HEK293T (cell line): ENCODE data around the gene B4GAT1.
A peak's percentile ranks its signal among the peaks of the same experiment; 100 is the strongest.
"Not testable (repeated sequence)": the region's sequence is repeated elsewhere in the genome, so short reads cannot be mapped to it uniquely, and the experiment has no call there.

Experiments used
- CTCF ChIA-PET: fragments of 350-600 bp; formaldehyde crosslinking; extraction: SDS; loops from one replicate; lab custom pipeline; 2021; ENCODE audit warnings: antibody characterized with exemption, inconsistent platforms; lab: Yijun Ruan, JAX
- POLR2A ChIA-PET: fragments of 350-600 bp; formaldehyde crosslinking; extraction: SDS; loops from one replicate; lab custom pipeline; 2020; ENCODE audit warnings: antibody characterized with exemption, inconsistent platforms; lab: Yijun Ruan, JAX
- DNase-seq: peaks from one replicate; pipeline ENCODE4 v3.0.0; 2012; ENCODE audit warnings: mixed read lengths; ENCODE audit errors: extremely low spot score
- ARNT ChIP-seq: fragments of 450-650 bp; IDR thresholded peaks from 2 replicates; pipeline ENCODE4 v1.6.1; 2017; ENCODE audit warnings: mild to moderate bottlenecking
- BHLHE40 ChIP-seq: fragments of 450-650 bp; IDR thresholded peaks from 2 replicates; pipeline ENCODE4 v1.6.1; 2016; ENCODE audit warnings: mild to moderate bottlenecking, moderate library complexity, borderline replicate concordance
- CTBP1 ChIP-seq: fragments of 450-650 bp; IDR thresholded peaks from 2 replicates; pipeline ENCODE4 v1.6.1; 2016; ENCODE audit warnings: borderline replicate concordance
- ELF4 ChIP-seq: fragments of 450-650 bp; IDR thresholded peaks from 2 replicates; pipeline ENCODE4 v1.6.1; 2017; ENCODE audit warnings: antibody characterized with exemption
- FOXA1 ChIP-seq: fragments of 450-650 bp; IDR thresholded peaks from 2 replicates; pipeline ENCODE4 v1.6.1; 2016; ENCODE audit warnings: mild to moderate bottlenecking
- FOXK2 ChIP-seq: fragments of 450-650 bp; IDR thresholded peaks from 2 replicates; pipeline ENCODE4 v1.6.1; 2016; ENCODE audit warnings: mild to moderate bottlenecking
- FOXM1 ChIP-seq: fragments of 450-650 bp; IDR thresholded peaks from 2 replicates; pipeline ENCODE4 v1.6.1; 2017; ENCODE audit warnings: mild to moderate bottlenecking, borderline replicate concordance
- HDGF ChIP-seq: fragments of 450-650 bp; IDR thresholded peaks from 2 replicates; pipeline ENCODE4 v1.6.1; 2017; ENCODE audit warnings: antibody characterized with exemption, borderline replicate concordance
- L3MBTL2 ChIP-seq: fragments of 450-650 bp; conservative IDR thresholded peaks from 2 replicates; pipeline ENCODE4 v1.6.1; 2016; ENCODE audit warnings: mild to moderate bottlenecking
- NFRKB ChIP-seq: fragments of 450-650 bp; IDR thresholded peaks from 2 replicates; pipeline ENCODE4 v1.6.1; 2016; ENCODE audit warnings: mild to moderate bottlenecking, moderate library complexity
- SP1 ChIP-seq: fragments of 450-650 bp; IDR thresholded peaks from 2 replicates; pipeline ENCODE4 v1.6.1; 2017
- SUZ12 ChIP-seq: fragments of 450-650 bp; IDR thresholded peaks from 2 replicates; pipeline ENCODE4 v1.6.1; 2016; ENCODE audit warnings: mild to moderate bottlenecking
- TARDBP ChIP-seq: fragments of 450-650 bp; IDR thresholded peaks from 2 replicates; pipeline ENCODE4 v1.6.1; 2016
- ZNF384 ChIP-seq: fragments of 450-650 bp; IDR thresholded peaks from 2 replicates; pipeline ENCODE4 v1.6.1; 2016
- TF ChIP-seq, protein P1 (sequence below): fragments of 450-650 bp; IDR thresholded peaks from 2 replicates; pipeline ENCODE4 v1.6.1; 2016

Gene B4GAT1

DNA sequence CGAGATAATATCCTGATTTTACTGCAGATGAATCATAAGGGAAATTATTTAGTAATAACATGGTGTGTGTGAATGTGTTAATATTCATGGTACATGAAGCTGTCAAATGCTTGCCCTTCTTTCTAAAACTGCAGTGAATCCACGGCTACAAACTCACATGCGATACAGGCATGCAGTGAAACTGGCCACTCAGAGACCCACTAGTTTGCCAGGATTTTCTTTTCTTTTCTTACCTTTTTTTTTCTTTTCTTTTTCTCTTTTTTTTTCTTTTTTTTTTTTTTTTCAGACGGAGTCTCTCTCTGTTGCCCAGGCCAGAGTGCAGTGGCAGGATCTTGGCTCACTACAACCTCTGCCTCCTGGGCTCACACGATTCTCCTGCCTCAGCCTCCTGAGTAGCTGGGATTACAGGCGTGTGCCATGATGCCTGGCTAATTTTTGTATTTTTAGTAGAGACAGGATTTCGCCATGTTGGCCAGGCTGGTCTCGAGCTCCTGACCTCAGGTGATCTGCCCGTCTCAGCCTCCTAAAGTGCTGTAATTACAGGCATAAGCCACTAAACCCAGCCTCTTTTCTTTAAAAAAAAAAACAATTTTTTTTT, 26.4 kb upstream of the B4GAT1 start:
- not testable (repeated sequence) for DNase-seq
- peak; percentile 63 for TF ChIP-seq ZNF384
- ChIA-PET CTCF (interaction anchor here (1.0 to 1.3 kb wide), 4 partner anchors 11 to 16 kb away, joined by 3 to 8 read pairs (median 4); no protein-coding TSS in a partner anchor), POLR2A (interaction anchor here (1.0 kb wide), 2 partner anchors 13 to 85 kb away, joined by 3 read pairs; partner anchors contain the start of gene YIF1A)

DNA sequence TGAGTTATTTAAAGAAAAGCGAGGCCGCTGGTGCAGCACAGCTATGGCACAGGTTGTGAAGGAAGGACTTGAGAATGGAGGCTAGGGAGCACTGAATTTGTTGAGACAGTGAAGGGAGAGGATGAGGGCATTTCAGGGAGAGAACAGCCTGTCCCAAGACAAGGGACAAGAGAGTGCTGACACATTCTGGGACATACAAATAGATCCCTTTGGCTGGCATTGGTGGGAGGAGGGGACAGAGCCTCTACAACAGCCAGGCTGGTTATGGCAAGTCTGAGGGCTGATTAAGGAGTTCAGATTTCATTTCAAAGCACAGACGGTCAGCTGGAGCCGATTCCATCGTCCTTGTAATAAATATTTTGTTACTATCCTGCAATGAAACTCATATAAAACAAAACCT, 25.8 kb upstream of the B4GAT1 start:
- ChIA-PET CTCF (interaction anchor here (1.2 to 1.3 kb wide), 2 partner anchors 13 to 16 kb away, joined by 4 to 8 read pairs; no protein-coding TSS in a partner anchor), POLR2A (interaction anchor here (1.0 kb wide), 2 partner anchors 13 to 84 kb away, joined by 3 read pairs; partner anchors contain the start of gene YIF1A)
- TF ChIP-seq, protein P1, sequence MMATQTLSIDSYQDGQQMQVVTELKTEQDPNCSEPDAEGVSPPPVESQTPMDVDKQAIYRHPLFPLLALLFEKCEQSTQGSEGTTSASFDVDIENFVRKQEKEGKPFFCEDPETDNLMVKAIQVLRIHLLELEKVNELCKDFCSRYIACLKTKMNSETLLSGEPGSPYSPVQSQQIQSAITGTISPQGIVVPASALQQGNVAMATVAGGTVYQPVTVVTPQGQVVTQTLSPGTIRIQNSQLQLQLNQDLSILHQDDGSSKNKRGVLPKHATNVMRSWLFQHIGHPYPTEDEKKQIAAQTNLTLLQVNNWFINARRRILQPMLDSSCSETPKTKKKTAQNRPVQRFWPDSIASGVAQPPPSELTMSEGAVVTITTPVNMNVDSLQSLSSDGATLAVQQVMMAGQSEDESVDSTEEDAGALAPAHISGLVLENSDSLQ = no peak
- TF ChIP-seq NFRKB (no peak), ARNT (no peak), HDGF (no peak), ZNF384 (no peak), CTBP1 (no peak), FOXK2 (no peak), FOXA1 (no peak), SP1 (no peak), TARDBP (no peak), BHLHE40 (no peak), FOXM1 (no peak)

DNA sequence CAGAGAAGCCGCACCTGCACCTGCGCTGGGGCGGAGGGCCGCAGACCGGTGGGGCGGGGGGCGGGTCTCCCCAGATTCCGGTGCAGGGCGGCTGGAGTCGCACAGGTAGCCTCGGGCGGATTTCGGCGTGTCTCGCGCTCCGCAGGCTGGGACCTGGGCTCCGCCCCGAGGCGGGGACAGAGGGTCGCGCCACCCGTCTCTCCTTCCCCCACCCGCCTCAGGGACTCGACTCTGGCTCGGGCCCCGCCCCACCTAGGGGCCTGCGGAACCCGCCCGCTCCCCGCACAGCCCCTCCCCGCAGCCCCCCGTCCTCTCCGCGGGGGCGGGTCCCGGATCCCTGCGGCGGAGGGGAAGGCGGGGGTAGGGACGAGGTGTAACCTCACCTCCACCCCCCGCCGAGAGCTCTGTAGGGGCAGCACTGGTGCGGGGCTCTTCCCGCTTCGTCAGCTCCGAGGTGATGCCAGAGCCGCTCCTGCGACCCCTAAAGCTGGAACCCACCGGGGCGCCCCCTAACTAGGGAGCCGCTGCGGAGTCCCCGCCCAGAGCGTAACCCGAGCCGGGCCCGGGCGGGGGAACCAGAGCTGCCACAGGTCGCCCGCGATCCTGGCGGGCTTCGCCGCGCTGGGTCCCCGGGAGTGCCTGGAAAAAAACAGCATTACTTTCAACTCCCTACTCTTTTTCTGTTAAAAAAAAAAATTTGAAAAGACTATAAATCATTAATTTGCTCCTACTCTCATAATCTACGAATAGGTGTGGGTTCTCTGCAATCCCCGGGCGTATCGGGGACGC, 24.4 kb upstream of the B4GAT1 start, which contains the start of gene SLC29A2:
Gene SLC29A2 (minus strand): TSS at position 134 of the 789 bp plus-strand sequence. CDS start 169 bp downstream, outside the sequence.
- POLR2A ChIA-PET = interaction anchor here (0.9 to 3.2 kb wide), 7 partner anchors 8 to 60 kb away, joined by 3 to 19 read pairs (median 5); partner anchors contain the start of genes B4GAT1 and BRMS1
- CTCF ChIA-PET = interaction anchor here (0.6 to 1.1 kb wide), 5 partner anchors 14 to 89 kb away, joined by 3 to 5 read pairs (median 4); partner anchors contain the start of gene MRPL11
- TF ChIP-seq FOXA1 (no peak), ELF4 (no peak), SP1 (no peak), ZNF384 (no peak)
- TF ChIP-seq, protein P1 = peak; percentile 33; the same call in 1 of the 2 replicates
- DNase-seq = peak; percentile 85

More for the DNA sequence above, 25.8 kb upstream of the B4GAT1 start:
- peak; percentile 4 for DNase-seq

DNA sequence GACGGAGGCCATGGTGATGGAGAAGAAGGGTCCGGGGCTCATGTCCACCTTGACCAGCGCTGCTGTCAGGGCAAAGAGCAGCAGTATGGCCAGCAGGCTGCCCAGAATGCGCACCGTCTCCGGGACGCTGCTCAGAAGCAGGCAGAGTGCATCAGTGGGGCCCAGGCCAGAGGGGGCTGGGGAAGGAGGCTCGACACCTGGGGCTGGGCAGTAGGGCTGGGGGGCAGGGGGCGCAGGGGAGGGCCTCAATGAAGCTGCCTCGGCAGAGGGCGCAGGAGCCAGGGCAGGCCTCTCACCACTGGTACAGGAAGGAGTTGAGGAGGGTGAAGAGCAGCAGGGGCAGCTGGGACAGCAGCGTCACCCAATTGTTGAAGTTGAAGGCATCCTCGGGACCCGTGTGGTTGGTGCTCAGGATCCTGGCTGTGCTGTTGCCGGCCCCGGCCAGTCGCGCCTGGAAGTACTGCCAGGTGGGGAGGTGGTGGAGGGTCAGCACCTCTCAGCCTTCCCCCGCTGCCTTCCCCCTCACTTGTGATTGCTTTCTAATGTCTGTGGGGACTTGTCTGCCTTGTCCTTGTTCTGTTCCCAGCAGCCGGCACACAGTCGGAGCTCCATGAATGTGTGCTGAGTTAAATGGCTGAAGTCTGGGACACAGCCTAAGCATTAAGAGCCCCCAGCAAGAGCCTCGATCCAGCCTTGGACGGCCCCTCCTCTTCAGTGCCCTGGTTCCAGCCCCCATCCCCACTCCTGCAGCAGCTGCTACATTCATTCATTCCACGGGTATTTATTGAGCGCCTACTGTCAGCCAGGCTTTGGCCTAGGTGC, 21.9 kb upstream of the B4GAT1 start:
- no peak for TF ChIP-seq FOXA1
- no peak for TF ChIP-seq HDGF
- TF ChIP-seq NFRKB = no peak
- no peak for TF ChIP-seq L3MBTL2
- no peak for TF ChIP-seq TARDBP
- no peak for TF ChIP-seq ELF4
- TF ChIP-seq, protein P1 = no peak
- no peak for TF ChIP-seq FOXM1
- TF ChIP-seq CTBP1 = no peak
- no peak for TF ChIP-seq SUZ12
- TF ChIP-seq FOXK2 = no peak
- ChIA-PET CTCF (interaction anchor here (1.0 to 1.4 kb wide), 3 partner anchors 16 to 58 kb away, joined by 3 to 6 read pairs (median 4); no protein-coding TSS in a partner anchor), POLR2A (interaction anchor here (0.6 to 3.2 kb wide), 4 partner anchors 16 to 385 kb away, joined by 3 to 19 read pairs (median 12); partner anchors contain the start of genes B4GAT1, BRMS1 and YIF1A)
- DNase-seq = no peak

DNA sequence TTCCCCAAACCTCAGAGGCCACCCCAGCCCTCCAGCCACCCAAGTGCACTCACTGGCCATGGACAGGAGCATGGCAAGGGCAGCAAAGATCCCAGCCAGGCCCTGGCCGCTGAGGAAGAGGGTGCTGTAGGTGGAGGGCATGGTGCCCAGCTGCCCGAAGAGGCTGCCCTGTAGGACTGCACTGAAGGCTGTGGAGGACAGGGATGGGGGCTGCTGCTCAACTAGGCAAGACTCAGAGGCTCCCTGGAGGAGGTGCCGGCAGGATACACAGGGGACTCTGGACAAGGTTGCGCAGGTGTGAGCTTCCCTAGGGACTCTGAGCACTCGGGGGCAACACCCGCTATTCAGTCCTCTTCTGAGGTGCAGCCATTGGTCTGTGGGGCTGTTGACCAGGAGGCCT, 21.1 kb upstream of the B4GAT1 start:
- ChIA-PET POLR2A (no interaction called here), CTCF (no interaction called here)
- no peak for DNase-seq
- TF ChIP-seq ARNT (no peak), SUZ12 (no peak), HDGF (no peak), SP1 (no peak), FOXK2 (no peak), FOXA1 (no peak), FOXM1 (no peak)
